OCI-LY7 (cell line): ENCODE measurements around the gene NFIA.

Source experiments
- EZH2phosphoT487 ChIP-seq: fragments of 200-600 bp; sonication (generic); IDR thresholded peaks from 2 replicates; pipeline ENCODE4 v1.6.1; 2018; ENCODE audit warnings: low read depth, borderline replicate concordance, mild to moderate bottlenecking, mixed run types, antibody characterized with exemption, low read length, moderate library complexity, mixed read lengths
- TF ChIP-seq, protein P1 (sequence below): fragments of 200-600 bp; sonication (generic); conservative IDR thresholded peaks from 2 replicates; pipeline ENCODE4 v1.5.1; 2014; ENCODE audit warnings: mild to moderate bottlenecking, antibody characterized with exemption, low read length, moderate library complexity, mixed read lengths

DNA sequence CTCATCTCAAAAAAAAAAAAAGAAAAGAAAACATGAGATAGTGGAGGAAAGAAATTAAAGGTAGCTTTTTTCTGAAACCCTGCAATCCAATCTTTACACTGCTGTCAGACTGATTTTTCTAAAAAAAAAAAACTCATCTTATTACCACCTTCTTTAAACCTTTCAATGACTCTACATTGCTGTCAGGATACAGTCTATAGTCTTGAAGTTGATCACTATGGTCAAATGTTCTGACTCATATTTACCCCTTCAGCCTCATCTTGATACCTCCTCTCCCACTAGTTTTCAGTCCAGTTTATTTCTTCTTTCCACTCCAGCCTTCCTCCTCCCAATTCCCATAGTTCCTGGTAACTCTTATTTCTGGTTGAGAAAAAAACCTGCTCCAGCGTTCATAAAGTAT, 17.7 kb upstream of the NFIA start:
- TF ChIP-seq, protein P1, sequence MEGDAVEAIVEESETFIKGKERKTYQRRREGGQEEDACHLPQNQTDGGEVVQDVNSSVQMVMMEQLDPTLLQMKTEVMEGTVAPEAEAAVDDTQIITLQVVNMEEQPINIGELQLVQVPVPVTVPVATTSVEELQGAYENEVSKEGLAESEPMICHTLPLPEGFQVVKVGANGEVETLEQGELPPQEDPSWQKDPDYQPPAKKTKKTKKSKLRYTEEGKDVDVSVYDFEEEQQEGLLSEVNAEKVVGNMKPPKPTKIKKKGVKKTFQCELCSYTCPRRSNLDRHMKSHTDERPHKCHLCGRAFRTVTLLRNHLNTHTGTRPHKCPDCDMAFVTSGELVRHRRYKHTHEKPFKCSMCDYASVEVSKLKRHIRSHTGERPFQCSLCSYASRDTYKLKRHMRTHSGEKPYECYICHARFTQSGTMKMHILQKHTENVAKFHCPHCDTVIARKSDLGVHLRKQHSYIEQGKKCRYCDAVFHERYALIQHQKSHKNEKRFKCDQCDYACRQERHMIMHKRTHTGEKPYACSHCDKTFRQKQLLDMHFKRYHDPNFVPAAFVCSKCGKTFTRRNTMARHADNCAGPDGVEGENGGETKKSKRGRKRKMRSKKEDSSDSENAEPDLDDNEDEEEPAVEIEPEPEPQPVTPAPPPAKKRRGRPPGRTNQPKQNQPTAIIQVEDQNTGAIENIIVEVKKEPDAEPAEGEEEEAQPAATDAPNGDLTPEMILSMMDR, result no peak
- TF ChIP-seq EZH2phosphoT487, result no peak
